Endothelial cell of umbilical vein (primary cell): Measurements from ENCODE around the gene MYL3. TPM values are rescaled to one million over a fixed set of nuclear protein-coding genes. Genes with fewer than 3 reads are reported as not detected.

Experiments used
- BruUV-seq: library from RNA; stranded (reverse); fragments of 400-500 nt; replicated peaks from 2 replicates; lab custom pipeline; 2021; lab: Mats Ljungman, UMichigan
- CTCF ChIA-PET: fragments of 300-600, 350-600 bp; sonication (Branson Sonifier 250); formaldehyde crosslinking; loops from one replicate; lab custom pipeline; 2021; ENCODE audit warnings: antibody characterized with exemption, inconsistent platforms; lab: Charles Lee
- POLR2A ChIA-PET: fragments of 300-600, 350-600 bp; sonication (Branson Sonifier 250); formaldehyde crosslinking; loops from one replicate; lab custom pipeline; 2021; ENCODE audit warnings: antibody characterized with exemption, inconsistent platforms; lab: Charles Lee
- DNase-seq: peaks from one replicate; pipeline ENCODE4 v3.0.0-alpha.2; 2011; ENCODE audit warnings: low read depth, low spot score
- FAIRE-seq: peaks from 2 replicates; lab custom pipeline; 2011; peaks lifted over from hg19 to GRCh38; lab: Jason Lieb, UNC
- H2AFZ ChIP-seq: 2 replicates; pipeline ENCODE4 v1.6.0; 2012; ENCODE audit warnings: low read depth, low read length, control low read depth, inconsistent platforms
- H3K27ac ChIP-seq: 2 replicates; pipeline ENCODE4 v1.5.1; 2011; ENCODE audit warnings: low read depth, mild to moderate bottlenecking, control low read depth, low read length, moderate library complexity; ENCODE audit not compliant: insufficient read depth
- H3K27me3 ChIP-seq, 2 experiments: 2 replicates each; pipeline versions ENCODE4 v1.6.0 to v1.6.1; 2011; ENCODE audit warnings: low read length in 2 of 2, mixed read lengths in 1 of 2; ENCODE audit not compliant: control insufficient read depth in 2 of 2, insufficient read depth in 2 of 2
- H3K36me3 ChIP-seq, 2 experiments: 2 replicates in 1 of 2; 3 replicates in 1 of 2; pipeline ENCODE4 v1.5.1; 2011; ENCODE audit warnings: low read length in 2 of 2, mild to moderate bottlenecking in 1 of 2, moderate library complexity in 1 of 2; ENCODE audit not compliant: control insufficient read depth in 2 of 2, insufficient read depth in 2 of 2; ENCODE audit errors: extremely low read depth in 1 of 2
- H3K4me1 ChIP-seq: 3 replicates; pipeline ENCODE4 v1.5.1; 2011; ENCODE audit warnings: mild to moderate bottlenecking, low read length; ENCODE audit not compliant: control insufficient read depth, insufficient read depth; ENCODE audit errors: extremely low read depth
- H3K4me2 ChIP-seq: 2 replicates; pipeline ENCODE4 v1.6.1; 2011; ENCODE audit warnings: low read length, control low read depth, mixed read lengths; ENCODE audit not compliant: insufficient read depth
- H3K4me3 ChIP-seq, 3 experiments: fragments of 200-600 bp in 1 of 3; sonication (generic), shearing (Covaris generic) in 1 of 3; replicated peaks in 1 of 3; 2 replicates each; pipeline ENCODE4 v1.5.1; 2011 to 2016; ENCODE audit warnings: control low read depth in 3 of 3, low read length in 3 of 3, mild to moderate bottlenecking in 2 of 3, inconsistent platforms in 1 of 3, low read depth in 1 of 3, moderate library complexity in 1 of 3; ENCODE audit not compliant: insufficient read depth in 1 of 3
- H3K79me2 ChIP-seq: 2 replicates; pipeline ENCODE4 v1.6.0; 2012; ENCODE audit warnings: low read length, inconsistent platforms; ENCODE audit not compliant: control insufficient read depth, insufficient read depth
- H3K9ac ChIP-seq: replicated peaks from 2 replicates; pipeline ENCODE3; 2011; ENCODE audit warnings: low read length, control low read depth; ENCODE audit not compliant: insufficient read depth; ENCODE audit errors: extremely low read depth
- H3K9me1 ChIP-seq: replicated peaks from 3 replicates; pipeline ENCODE4 v1.6.0; 2011; ENCODE audit warnings: mild to moderate bottlenecking, low read length; ENCODE audit not compliant: control insufficient read depth, insufficient read depth; ENCODE audit errors: extremely low read depth
- H3K9me3 ChIP-seq: replicated peaks from 2 replicates; pipeline ENCODE4 v1.5.1; 2012; ENCODE audit warnings: low read length, inconsistent platforms; ENCODE audit not compliant: control insufficient read depth, insufficient read depth
- H4K20me1 ChIP-seq: replicated peaks from 2 replicates; pipeline ENCODE3; 2011; ENCODE audit warnings: mild to moderate bottlenecking, low read length; ENCODE audit not compliant: control insufficient read depth, insufficient read depth; ENCODE audit errors: extremely low read depth
- EZH2 ChIP-seq: IDR thresholded peaks from 2 replicates; pipeline ENCODE4 v1.6.1; 2012; ENCODE audit warnings: borderline replicate concordance, low read depth, mild to moderate bottlenecking, moderate library complexity, low read length, inconsistent platforms; ENCODE audit not compliant: severe bottlenecking
- FOS ChIP-seq: IDR thresholded peaks from 2 replicates; pipeline ENCODE4 v1.6.1; 2011; ENCODE audit warnings: mild to moderate bottlenecking, low read length, moderate library complexity, borderline replicate concordance; ENCODE audit not compliant: insufficient read depth
- GATA2 ChIP-seq: IDR thresholded peaks from 2 replicates; pipeline ENCODE4 v1.7.0; 2011; ENCODE audit warnings: low read depth, mild to moderate bottlenecking, moderate library complexity, mixed read lengths, low read length; ENCODE audit not compliant: insufficient read length, insufficient read depth
- JUN ChIP-seq: IDR thresholded peaks from 2 replicates; pipeline ENCODE4 v1.6.1; 2011; ENCODE audit warnings: borderline replicate concordance, low read depth; ENCODE audit not compliant: insufficient read length, insufficient read depth
- MYC ChIP-seq: IDR thresholded peaks from one replicate; pipeline ENCODE4 v1.6.1; 2011; ENCODE audit warnings: mild to moderate bottlenecking, low read depth, low read length
- POLR2A ChIP-seq: IDR thresholded peaks from 2 replicates; pipeline ENCODE4 v1.6.1; 2012; ENCODE audit warnings: low read depth, mild to moderate bottlenecking, control low read depth, low read length
- POLR2AphosphoS5 ChIP-seq: IDR thresholded peaks from 2 replicates; pipeline ENCODE4 v1.6.1; 2012; ENCODE audit warnings: low read depth, mild to moderate bottlenecking, control low read depth, low read length, moderate library complexity; ENCODE audit not compliant: insufficient read depth
- dilution Hi-C: fragments of 300-500 bp; cut with MboI; formaldehyde crosslinking; loops from one replicate; pipeline ENCODE4 v1.15.0; 2019; ENCODE audit warnings: low sequenced_read_pairs; ENCODE audit not compliant: extremely low pct_ligation_motif_present
- intact Hi-C: fragments of 100-400 bp; cut with micrococcal nuclease; formaldehyde crosslinking; loops from one replicate; pipeline ENCODE4 v1.10.0; 2022
- polyA plus RNA-seq, 4 experiments: library from polyadenylated mRNA; depleted of rRNA in 3 of 4; stranded (reverse) in 3 of 4; unstranded in 1 of 4; fragments of >200 nt; gene quantifications; 2 replicates each; pipeline versions ENCODE4 v1.2.1 to v1.2.3, GENCODE V29; 2011 to 2012; ENCODE audit warnings: missing spikeins in 1 of 4
- total RNA-seq: library from RNA; stranded (reverse); gene quantifications from 2 replicates; pipeline ENCODE4 v1.2.3, GENCODE V29; 2021
- TF ChIP-seq, protein P1 (sequence below), 2 donors: IDR thresholded peaks; 1 replicate in 1 of 2; 2 replicates in 1 of 2; pipeline ENCODE4 v1.5.1; 2011; ENCODE audit warnings: low read length in 2 of 2, mild to moderate bottlenecking in 2 of 2, moderate library complexity in 2 of 2, control low read depth in 1 of 2, inconsistent platforms in 1 of 2, low read depth in 1 of 2; ENCODE audit not compliant: insufficient read depth in 1 of 2; ENCODE audit errors: extremely low read depth in 1 of 2
- TF ChIP-seq, protein P2 (sequence below): IDR thresholded peaks from 2 replicates; pipeline ENCODE4 v1.6.1; 2011; ENCODE audit not compliant: insufficient read depth, insufficient read length

Gene MYL3
- total and polyA plus RNA-seq, 2 donors (not counting 3 experiments of a cell fraction or from before 2014, with no cell fraction given): not detected

DNA sequence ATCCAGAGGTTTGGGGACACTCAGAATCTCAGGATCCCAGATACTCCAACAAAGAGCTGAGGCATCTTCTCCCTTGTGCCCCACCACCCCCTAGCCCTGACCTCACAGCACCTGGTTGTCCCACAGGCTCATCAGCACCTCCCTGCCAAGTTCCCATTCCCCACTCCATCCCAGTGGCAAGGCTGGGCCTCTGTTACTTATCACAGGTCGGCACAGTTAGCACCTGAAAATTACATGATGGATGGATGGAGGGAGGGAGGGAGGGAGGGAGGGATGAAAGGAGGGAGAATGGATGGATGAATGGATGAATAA lies 12.8 kb downstream of the MYL3 start:
- no peak for FAIRE-seq
- Histone ChIP-seq H3K9me1 (no peaks in the 10 kb centered on the region), H3K4me1 (peaks cover 10% of the 10 kb centered on the region), H4K20me1 (no peaks in the 10 kb centered on the region), H2AFZ (no peak overlapping the region), H3K36me3 (no peaks in the 10 kb centered on the region), H3K27ac (no peak overlapping the region), H3K27me3 (no peaks in the 10 kb centered on the region), H3K4me3 (no peak overlapping the region), H3K9ac (no peak overlapping the region), H3K79me2 (no peaks in the 10 kb centered on the region), H3K9me3 (no peaks in the 10 kb centered on the region), H3K4me2 (no peak overlapping the region)
- DNase-seq: no peak
- ChIA-PET POLR2A (no interaction called here), CTCF (interaction anchor here (1.1 to 2.4 kb wide), 5 partner anchors 9 to 187 kb away, joined by 3 to 7 read pairs (median 4); no protein-coding TSS in a partner anchor)
- dilution Hi-C loops: no loop called here
- intact Hi-C loops: no loop called here
- no TSS peak for BruUV-seq
- TF ChIP-seq EZH2 (no peak), POLR2A (no peak), JUN (no peak), POLR2AphosphoS5 (no peak), FOS (no peak), GATA2 (no peak)

DNA sequence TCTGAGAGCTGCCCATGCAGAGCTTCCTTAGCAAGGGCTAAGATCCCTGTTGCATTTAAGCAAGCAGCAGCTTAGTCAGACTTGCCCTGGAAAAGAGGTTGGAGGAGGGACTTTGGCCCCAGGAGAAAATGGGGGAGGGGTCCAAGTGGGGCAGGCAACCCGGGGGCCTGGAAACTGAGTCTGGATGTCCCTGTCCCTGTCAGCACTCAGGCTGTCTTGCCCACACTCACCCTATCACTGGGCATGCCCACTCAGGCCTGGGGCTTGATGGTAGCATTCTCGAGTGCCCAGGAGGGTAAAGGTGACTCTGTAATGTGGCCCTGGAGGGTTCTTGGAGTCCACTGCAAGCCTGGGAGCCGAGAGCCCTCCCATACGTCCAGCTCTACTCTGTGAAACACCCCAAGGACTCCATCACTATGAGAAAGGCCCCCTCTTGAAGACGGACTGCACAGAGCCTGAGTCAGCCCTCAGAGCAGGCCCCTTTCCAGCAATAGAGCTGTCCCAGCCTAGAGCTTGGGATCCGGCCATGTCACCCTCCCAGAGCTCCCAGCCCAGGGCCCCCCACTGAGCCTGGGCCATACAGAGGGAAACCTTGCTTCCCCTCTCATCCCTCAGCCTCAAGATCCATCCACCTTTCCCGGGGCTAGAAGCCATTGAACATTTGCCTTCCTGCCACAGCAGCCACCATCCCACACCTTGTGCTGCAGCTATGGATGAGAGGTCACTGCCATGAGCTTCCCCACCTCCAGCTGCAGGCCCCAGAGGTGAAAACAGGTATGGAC lies 13.4 kb downstream of the MYL3 start:
- FAIRE-seq (no peak), DNase-seq (no peak)
- no peaks in the 10 kb centered on the region for H4K20me1 ChIP-seq
- no TSS peak for BruUV-seq
- no peaks in the 10 kb centered on the region for H3K9me3 ChIP-seq
- dilution Hi-C loops (no loop called here), intact Hi-C loops (no loop called here)
- ChIA-PET CTCF (interaction anchor here (0.7 to 3.3 kb wide), 8 partner anchors 7 to 186 kb away, joined by 3 to 13 read pairs (median 4); no protein-coding TSS in a partner anchor), POLR2A (no interaction called here)
- no peaks in the 10 kb centered on the region for H3K9me1 ChIP-seq
- TF ChIP-seq POLR2A (no peak), EZH2 (no peak), JUN (no peak), FOS (no peak), MYC (no peak), GATA2 (no peak), POLR2AphosphoS5 (no peak)
- TF ChIP-seq, protein P1, sequence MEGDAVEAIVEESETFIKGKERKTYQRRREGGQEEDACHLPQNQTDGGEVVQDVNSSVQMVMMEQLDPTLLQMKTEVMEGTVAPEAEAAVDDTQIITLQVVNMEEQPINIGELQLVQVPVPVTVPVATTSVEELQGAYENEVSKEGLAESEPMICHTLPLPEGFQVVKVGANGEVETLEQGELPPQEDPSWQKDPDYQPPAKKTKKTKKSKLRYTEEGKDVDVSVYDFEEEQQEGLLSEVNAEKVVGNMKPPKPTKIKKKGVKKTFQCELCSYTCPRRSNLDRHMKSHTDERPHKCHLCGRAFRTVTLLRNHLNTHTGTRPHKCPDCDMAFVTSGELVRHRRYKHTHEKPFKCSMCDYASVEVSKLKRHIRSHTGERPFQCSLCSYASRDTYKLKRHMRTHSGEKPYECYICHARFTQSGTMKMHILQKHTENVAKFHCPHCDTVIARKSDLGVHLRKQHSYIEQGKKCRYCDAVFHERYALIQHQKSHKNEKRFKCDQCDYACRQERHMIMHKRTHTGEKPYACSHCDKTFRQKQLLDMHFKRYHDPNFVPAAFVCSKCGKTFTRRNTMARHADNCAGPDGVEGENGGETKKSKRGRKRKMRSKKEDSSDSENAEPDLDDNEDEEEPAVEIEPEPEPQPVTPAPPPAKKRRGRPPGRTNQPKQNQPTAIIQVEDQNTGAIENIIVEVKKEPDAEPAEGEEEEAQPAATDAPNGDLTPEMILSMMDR (IDR thresholded peaks at IDR 0.05; ENCODE audit: extremely low read depth in 1 of 2, insufficient read depth in 1 of 2, low read depth in 1 of 2, low read length in 2 of 2): no peak
- TF ChIP-seq, protein P2, sequence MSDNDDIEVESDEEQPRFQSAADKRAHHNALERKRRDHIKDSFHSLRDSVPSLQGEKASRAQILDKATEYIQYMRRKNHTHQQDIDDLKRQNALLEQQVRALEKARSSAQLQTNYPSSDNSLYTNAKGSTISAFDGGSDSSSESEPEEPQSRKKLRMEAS: no peak
- H3K9ac ChIP-seq: no peak overlapping the region
- H2AFZ ChIP-seq: no peak overlapping the region
- H3K27ac ChIP-seq: no peak overlapping the region
- no peak overlapping the region for H3K4me3 ChIP-seq
- peaks cover 14% of the 10 kb centered on the region for H3K4me1 ChIP-seq
- no peaks in the 10 kb centered on the region for H3K27me3 ChIP-seq
- H3K4me2 ChIP-seq: no peak overlapping the region
- no peaks in the 10 kb centered on the region for H3K79me2 ChIP-seq
- no peaks in the 10 kb centered on the region for H3K36me3 ChIP-seq
